Effector CD4-positive, alpha-beta T cell (primary cell): Measurements from ENCODE around the gene WEE1.

Experiments used
- DNase-seq: peaks from one replicate; pipeline ENCODE4 v3.0.0-alpha.2; 2020

Gene WEE1

DNA sequence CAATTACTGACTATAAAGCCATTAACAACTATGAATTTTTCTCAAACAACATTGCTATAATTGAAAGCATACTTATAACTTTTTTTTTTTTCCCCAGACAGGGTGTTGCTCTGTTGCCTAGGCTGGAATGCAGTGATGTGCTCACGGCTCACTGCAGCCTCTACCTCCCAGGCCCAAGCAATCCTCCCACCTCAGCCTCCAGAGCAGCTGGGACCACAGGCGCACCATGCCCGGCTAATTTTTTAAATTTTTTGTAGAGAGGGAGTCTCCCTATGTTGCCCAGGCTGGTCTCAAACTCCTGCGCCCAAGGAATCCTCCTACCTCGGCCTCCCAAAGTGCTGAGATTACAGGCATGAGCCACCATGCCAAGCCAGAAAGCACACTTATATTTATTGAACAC, 6.1 kb upstream of the WEE1 start:
- DNase-seq = no peak

DNA sequence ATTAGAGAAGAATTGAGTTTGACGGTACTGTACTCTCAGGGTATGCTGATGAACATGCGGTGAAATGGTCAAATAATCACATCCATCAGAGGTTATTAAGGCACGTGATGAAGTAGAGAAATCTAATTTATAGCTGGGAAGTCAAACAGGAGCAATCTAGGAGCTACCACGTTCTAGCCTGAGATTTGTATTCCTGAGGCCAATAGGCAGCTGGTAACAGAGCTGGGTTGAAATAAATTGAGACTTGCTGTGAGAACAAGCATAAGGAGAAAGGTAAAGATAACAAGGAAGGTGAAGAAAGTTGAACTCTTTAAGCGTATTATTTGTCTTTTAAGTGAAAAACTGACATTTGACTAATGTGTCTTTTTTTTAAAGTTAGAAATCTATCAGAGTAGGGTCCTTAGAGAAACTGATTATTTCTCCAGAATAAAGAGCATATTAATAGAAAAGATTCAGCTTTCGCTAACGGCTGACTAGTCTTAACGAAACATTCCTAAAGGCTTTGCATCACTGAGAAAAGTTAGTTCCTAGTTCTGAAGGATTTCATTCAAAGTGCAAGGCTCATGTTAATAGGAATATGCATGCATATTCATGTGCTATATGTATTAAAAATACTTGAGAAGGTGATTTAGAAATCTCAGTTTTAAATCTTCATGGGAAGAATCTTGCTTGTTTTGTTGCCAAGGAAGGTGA, 5.2 kb upstream of the WEE1 start:
- no peak for DNase-seq

DNA sequence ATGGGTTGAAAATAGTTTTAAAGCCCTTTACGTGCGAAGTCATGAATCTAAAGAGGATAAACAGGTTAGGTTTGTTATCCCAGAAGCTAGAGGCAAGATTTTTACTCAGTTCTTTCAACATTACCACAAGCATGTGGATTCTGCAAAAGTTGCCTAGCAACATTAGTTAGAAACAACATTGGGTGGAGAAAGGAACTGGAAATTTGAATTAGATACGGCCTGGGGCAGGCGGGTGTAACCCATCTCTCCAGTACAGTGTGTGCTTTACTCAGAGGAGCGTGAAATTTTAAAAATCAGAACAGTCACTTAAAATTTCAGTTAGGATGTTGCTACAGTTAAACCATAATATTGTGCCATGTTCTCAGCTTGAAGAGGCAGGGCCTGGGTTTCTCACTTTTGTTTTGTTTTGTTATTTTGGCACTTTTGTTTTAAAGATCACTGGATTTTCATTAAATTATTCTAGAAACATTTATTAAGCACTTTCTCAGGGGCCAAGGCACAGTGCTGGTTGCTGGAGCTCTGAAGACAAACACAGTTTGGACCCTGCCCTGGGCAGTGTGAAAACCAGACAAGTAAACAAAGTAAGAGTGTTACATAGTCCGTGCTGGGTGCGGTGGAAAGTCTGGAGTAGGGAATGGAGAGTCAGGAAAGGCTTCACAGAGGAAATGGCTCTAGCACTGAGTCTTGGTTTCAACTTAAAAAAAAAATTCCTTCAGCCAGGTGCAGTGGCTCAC, 4.4 kb upstream of the WEE1 start:
- DNase-seq = no peak

DNA sequence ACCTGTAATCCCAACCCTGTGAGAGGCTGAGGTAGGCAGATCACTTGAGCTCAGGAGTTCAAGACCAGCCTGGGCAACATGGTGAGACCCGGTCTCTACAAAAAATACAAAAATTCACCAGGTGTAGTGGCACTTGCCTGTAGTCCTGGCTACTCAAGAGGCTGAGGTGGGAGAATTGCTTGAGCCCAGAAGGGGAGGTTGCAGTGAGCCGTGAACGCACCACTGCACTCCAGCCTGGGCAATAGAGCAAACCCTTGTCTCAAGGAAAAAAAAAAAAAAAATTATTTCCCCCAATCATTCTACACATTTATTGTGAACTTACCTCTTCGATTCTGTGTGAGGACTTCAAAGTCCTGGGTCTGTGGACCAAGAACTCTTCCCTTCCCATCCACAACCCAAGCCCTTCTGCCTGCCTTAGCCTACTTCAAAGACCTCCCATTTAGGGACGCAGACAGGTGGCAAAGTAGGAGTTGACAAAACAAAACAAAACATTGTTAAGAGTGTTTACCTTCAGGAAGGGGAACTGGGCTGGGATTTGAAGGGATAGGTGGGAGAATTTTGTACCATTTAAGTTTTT, 3.8 kb upstream of the WEE1 start:
- no peak for DNase-seq

DNA sequence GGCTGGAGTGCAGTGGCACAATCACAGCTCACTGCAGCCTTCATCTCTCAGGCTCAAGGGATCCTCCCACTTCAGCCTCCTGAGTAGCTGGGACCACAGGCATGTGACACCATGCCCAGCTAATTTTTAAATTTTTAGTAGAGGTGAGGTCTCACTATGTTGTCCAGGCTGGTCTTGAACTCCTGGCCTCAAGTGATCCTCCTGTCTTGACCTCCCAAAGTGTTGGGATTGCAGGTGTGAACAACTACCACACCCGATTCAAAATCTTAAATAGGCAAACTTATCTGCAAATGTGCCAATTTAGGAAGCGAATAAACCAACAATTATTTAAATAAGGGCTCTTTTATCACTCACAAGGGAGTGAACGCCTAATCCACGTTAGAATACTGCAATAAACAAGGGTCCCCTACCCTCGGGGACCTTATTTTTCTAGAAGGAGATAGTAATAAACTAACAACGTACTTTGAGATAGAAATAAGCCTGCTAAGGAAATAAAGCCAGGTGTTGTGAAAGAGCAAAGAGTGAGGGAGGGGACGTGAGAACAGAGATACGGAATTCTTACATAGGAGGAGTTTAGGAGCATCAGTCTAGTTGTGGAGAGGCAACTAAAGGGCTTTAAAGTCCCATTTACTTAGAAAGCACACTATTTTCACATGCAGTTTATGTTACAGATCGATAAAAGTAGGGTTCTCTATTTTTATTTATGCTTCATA, 3.0 kb upstream of the WEE1 start:
- DNase-seq = no peak

DNA sequence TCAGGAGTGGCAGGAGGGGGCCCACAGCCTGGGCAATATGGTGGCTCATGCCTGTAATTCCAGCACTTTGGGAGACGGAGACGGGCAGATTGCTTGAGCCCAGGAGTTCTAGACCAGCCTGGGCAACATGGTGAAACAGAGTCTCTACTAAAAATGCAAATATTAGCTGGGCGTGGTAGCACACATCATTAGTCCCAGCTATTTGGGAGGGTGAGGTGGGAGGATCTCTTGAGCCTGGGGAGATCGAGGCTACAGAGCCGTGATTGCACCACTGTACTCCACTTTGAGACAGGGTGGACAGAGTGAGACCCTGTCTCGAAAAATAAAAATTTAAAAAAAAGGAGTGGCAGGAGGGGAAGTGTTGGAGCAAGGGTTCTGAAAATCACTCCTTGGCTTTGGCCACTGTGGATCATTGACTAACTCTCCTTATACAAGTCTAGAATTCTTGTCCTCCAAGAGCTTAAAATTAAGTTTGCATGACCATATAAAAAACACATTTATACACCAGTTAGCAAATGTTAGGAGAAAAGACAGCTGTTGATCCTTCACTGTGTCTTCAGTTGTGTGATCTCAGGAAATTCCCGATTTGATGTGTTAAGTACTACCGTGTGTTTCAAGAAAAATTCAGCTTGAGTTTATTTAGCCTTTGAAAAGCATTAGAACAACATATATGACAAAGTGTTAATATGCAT, 2.3 kb upstream of the WEE1 start:
- no peak for DNase-seq

DNA sequence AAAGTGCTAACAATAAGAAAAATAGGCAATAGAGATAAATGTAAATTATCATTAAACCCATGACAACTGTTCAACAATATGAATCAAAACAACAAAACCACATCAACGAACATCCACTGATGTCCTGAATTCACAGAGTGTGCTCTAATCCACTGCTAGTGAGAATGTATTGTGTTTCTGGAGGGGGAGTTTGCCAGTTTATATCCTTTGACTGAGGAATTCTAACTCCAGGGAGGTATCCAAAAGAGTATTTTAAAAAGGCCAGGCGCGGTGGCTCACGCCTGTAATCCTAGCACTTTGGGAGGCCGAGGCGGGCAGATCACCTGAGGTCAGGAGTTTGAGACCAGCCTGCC, 1.7 kb upstream of the WEE1 start:
- no peak for DNase-seq

DNA sequence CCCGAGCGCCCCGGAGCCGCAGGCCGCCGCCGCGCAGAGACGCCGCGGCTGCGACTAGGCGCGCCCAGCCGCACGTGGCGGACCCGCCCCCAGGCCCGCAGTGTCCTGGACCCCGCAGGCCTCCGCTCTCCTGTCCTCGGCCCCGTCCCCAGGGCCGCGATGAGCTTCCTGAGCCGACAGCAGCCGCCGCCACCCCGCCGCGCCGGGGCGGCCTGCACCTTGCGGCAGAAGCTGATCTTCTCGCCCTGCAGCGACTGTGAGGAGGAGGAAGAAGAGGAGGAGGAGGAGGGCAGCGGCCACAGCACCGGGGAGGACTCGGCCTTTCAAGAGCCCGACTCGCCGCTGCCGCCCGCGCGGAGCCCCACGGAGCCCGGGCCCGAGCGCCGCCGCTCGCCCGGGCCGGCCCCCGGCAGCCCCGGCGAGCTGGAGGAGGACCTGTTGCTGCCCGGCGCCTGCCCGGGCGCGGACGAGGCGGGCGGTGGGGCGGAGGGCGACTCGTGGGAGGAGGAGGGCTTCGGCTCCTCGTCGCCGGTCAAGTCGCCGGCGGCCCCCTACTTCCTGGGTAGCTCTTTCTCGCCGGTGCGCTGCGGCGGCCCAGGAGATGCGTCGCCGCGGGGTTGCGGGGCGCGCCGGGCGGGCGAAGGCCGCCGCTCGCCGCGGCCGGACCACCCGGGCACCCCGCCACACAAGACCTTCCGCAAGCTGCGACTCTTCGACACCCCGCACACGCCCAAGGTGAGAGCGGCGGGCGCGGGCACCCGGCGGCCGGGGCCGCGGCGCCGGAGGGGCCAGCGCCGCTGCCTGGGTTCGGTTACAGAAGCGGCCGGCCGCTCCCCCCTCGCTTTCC, 528 bp downstream of the WEE1 start:
- DNase-seq = no peak

DNA sequence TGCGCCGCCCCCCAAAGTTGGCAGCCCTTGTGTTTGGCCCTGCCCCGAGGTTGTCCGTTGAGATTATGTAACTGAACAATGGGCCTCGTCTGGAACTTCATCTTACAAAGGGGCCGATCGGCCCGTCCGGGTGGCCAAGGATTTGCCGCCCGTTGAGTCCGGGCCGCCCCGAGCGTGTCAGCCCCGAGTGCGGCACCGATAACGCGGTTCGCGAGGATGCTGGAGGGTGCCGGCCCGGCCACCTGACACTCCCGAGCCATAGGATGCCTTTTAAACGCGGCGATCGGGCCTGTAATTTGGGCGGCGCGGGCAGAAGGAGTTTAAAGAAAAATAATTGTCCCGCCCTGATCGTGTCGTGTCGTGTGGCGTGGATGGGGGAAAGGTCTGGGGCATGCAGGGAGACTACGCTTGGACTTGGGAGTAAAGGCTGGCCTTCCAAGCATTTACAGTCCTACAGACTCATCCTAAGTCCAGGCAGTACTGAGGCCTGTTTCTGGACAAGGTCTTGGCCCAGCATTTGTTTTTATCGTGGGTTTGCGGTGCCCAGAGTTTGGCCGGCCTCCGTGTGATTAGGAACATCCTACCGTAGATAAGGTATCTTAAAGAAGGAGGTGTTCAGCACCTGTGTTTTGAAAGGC, 1.3 kb downstream of the WEE1 start:
- no peak for DNase-seq

DNA sequence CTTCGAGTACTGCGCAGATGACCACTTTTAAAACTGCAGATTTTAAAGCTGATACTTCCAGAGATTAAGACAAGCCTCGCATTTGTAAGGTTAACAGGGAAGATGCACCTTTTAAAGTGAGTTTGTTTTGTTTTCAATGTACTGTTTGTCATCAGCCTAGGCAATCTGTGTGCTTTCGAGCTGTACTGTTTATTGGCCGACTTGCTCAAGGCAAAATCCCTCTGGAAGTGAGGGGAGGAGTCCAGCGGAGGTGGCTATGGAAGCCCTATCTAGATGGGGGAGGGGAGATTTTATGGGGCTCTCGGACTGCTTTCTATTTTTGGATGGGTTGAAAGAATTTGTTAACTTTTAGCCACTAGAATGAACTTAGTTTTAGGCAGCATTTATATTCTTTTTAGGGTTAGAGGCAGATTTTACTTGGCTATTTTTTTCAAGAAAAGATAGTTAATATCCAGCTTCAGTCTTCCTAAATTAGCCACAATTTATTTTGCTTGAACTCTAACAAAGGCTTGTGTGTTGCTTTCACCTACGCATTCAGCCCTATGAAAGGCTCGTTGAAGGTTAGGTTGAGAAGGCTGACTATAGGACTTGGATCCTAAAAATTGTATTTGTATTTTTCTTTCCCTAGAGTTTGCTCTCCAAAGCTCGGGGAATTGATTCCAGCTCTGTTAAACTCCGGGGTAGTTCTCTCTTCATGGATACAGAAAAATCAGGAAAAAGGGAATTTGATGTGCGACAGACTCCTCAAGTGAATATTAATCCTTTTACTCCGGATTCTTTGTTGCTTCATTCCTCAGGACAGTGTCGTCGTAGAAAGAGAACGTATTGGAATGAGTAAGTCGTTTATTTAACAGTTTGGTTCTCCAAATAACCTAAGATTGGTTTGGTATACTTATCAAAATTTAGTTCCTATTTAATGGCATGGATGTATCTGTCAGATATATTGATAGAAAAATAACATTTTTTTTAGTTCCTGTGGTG, 2.1 kb downstream of the WEE1 start:
- DNase-seq = no peak

DNA sequence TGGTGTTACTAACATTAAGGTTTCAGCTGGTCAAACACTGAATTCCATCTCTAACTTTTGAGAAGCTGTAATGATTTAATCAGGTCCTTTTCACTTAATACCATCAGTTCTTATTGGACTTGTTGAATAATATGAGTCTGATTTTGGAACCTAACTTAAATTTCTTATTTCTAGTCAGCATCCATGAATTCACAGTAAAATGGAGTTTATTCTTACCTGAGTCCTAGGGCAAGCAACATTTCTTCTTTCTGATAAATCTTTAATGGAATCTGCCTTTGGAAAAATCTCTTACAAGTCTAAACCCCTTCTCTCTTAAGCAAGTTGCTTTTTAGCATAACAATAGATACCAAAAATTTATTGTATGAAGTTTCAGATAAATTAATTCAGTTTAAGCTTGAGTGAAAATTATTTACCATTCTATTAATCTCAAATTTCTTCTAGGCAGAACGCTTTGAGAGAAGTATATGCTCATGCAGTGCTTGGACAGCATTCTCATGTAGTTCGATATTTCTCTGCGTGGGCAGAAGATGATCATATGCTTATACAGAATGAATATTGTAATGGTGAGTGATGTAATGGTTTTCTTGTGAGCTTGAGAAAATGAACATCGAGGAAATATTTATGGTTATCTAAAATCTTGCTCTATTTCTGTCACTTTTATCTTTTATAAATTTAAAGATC, 3.4 kb downstream of the WEE1 start:
- no peak for DNase-seq

DNA sequence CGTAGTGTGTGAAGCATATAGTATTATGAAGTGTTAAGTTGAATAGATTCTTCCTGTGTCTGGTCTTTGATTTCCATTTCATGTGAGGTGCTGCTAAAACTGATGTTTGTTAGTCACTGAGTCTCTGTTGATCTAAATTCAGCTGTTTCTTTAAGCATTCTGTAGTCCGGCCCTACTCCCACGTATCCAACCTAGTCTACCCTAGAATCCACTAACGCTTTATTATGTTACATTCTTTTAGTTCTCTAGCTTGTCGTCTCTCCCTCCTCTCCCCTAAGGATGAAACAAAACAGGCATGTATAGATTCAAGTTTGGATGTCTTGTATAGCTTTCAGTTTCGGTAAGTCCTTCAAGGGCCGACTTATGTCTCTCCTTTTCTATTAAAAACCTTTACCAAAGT, 4.1 kb downstream of the WEE1 start:
- no peak for DNase-seq

DNA sequence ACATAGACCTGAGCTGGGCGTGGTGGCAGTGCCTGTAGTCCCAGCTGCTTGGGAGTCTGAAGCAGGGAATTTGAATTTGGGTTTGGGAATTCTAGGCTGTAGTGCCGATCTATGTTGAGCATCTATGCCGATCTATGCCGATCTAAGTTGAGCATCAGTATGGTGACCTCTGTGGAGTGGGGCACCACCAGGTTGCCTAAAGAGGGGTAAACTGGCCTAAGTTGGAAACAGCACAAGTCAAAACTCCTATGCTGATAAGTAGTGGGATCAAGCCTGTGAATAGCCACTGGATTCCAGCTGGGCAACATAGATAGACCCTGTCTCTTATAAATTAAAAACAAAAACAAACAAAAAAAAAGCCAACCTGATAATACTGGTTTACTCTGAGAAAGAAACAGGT, 7.4 kb downstream of the WEE1 start:
- DNase-seq = no peak

DNA sequence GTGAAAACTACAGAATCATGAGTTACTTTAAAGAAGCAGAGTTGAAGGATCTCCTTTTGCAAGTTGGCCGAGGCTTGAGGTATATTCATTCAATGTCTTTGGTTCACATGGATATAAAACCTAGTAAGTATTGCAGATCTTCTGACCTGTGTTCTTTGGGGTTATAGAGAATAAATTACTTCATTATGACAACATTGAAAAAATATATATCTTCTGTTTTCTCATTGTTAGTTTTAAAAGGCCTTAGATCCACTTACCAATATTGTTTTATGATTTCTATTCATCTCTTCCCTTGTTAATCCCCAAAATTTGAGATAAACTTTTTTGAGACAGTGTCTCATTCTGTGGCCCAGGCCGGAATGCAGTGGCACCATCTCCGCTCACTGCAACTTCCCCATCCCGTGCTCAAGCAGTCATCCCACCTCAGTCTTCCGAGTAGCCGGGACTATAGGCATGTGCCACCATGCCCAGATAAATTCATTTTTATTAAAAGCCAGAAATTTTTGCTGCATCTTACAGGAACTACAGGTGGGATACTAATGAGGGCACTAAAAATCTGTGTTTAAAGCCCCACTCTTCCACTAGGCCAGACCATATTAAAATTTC, 8.2 kb downstream of the WEE1 start:
- DNase-seq = no peak

DNA sequence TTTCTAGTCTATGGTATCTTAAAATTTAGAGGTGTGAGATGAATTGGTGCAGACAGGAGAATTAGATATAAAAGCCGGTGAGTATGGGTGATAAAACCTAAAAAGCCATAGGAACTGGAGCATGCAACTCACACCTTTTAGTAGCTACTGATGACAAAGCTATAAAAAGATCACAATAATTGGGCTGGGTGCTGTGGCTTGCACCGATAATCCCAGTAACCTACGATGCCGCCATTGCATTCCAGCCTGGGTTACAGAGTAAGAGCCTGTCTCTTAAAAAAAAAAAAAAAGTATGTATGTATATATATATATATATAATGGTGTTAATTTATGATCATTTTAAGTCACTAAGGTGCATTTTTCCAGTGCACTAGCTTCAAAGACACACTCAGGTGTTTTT, 17.2 kb downstream of the WEE1 start:
- no peak for DNase-seq

DNA sequence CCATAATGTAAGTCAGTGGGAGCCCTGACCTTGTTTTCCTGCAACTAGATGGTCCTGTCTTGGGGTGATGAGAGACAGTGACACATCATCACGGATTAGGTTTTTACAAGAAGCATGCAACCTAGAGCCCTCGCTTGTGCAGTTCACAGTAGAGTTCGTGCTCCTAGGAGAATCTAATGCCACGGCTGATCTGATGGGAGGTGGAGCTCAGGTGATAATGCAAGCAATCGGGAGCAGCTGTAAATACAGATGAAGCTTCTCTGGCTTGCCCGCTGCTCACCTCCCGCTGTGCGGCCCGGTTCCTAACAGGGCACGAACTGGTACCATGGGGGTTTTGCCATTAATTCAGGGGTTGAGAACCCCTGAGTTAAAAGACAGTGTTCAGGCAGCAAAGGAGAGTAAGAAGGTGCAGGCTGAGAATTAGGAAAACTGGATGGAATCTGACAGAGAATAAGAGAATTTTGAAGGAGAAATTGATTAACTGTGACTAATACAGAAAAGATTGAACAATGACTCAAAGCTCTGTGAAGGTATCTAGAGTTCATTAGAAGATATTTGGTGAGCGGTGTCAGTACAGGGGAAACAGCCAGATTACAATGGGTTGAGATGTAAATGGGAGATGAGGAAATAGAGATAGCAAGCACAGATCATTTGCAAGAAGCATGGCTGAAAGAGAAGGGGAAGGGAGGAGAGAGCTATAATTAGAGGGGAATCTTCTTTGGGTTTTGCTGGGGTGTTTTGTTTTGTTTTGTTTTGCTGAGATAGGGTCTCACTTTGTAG, 21.0 kb downstream of the WEE1 start:
- DNase-seq = no peak

DNA sequence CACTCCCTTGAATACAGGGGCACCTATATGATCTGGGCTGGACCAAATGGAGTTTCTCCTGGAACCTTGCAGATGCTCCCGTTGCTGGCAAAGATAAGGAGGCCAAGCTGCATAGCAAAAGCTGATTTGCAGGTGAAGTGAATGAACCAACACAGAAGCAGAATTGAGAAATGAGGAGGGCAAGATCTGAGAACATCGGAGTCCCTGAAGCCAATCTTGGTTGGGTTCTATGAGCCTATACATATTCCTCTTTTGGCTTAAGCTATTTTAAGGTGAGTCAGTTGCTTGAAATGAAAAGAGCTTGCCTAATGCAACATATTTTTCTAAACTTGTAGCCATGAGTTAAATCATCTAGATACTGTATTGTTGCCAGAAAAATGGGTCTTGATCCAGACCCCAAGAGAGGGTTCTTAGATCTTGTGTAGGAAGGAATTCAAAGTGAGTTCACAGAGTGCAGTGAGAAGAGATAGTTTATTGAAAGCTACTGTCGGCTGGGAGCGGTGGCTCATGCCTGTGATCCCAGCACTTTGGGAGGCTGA, 23.5 kb downstream of the WEE1 start:
- no peak for DNase-seq

DNA sequence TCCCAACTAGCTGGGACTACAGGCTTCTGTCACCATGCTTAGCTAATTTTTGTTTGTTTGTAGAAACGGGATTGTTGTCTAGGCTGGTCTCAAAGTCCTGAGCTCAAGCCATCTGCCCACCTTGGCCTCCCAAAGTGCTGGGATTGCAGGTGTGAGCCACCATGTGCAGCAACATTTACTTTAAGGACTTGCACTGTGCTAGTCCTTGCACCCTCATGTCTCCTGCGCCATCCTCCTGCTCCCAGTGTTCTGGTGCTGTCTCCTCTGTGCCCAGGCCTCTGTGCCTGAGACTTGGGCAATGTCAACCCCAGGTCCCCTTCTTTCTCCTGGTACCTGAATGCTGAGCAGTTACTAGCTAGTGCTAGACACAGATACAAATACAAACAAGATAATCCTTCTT, 26.7 kb downstream of the WEE1 start:
- DNase-seq = no peak
